ENCODE measurements around the gene PRLR. TPM values are rescaled to one million over a fixed set of nuclear protein-coding genes. Genes with fewer than 3 reads are reported as not detected.
A peak's percentile ranks its signal among the peaks of the same experiment; 100 is the strongest.
"Not testable (repeated sequence)": the region's sequence is repeated elsewhere in the genome, so short reads cannot be mapped to it uniquely, and the experiment has no call there.

Gene PRLR
- total RNA-seq, 1 experiment from 2014 or later, result 2.5 TPM

DNA sequence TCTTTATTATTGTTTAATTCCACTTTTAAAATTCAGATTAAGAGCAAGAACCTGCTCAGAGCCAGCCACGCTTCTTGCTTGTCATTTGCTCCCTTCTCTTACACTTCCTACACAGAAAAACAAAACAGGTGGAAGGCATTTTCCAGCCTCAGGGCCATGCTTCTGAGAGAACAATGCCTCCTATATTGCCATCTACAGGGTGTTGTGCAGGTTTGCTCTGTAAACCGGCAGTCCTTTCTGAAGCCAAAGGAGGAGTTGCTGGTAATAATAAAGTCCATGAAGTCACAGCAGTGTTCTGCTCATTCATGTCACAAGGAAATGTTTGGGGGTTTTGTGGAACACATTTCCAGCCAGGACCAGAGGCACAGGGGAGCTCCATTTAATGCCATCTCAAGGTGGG lies 16.1 kb upstream of the PRLR start:
- Mint-ChIP-seq H3K4me1 (peaks cover 24 to 30% of the 10 kb centered on the region in 2 experiments), H3K36me3 (ENCODE audit: insufficient read depth in 1 of 3, low read depth in 3 of 3) (peaks cover 0 to 12% (median 3%) of the 10 kb centered on the region in 3 experiments; a peak in 4 of 7 replicates), H3K9me3 (peaks cover 4 to 7% of the 10 kb centered on the region in 2 experiments; a peak in 3 of 5 replicates), H3K27me3 (ENCODE audit: low read depth) (no peaks in the 10 kb centered on the region), H3K27ac (no peak overlapping the region), H3K4me3 (no peak overlapping the region)
- Histone ChIP-seq H3K9ac (ENCODE audit: extremely low read depth, insufficient read length, low read length) (no peak overlapping the region), H4K5ac (ENCODE audit: insufficient read length, low read depth, low read length) (no peak overlapping the region), H3K27me3 (ENCODE audit: insufficient read depth, low read length) (no peaks in the 10 kb centered on the region), H2BK120ac (ENCODE audit: low read depth, low read length, poor library complexity, severe bottlenecking) (no peak overlapping the region), H3K4ac (ENCODE audit: low read depth, low read length) (no peak overlapping the region), H3K23me2 (ENCODE audit: insufficient read length, low read depth, low read length, poor library complexity, severe bottlenecking) (no peaks in the 10 kb centered on the region), H3K4me2 (ENCODE audit: insufficient read depth, insufficient read length, low read length) (no peak overlapping the region), H3K56ac (ENCODE audit: insufficient read length, low read depth, low read length) (no peak overlapping the region), H3K4me1 (ENCODE audit: insufficient read depth, low read length) (0 out of 2 replicates have a peak, but pooled peaks cover 4% of the 10 kb centered on the region), H3K14ac (ENCODE audit: insufficient read depth, low read length) (no peak overlapping the region), H4K20me1 (ENCODE audit: control insufficient read depth, insufficient read depth, insufficient read length) (no peaks in the 10 kb centered on the region), H4K8ac (replicated peaks; ENCODE audit: insufficient read length, low read depth, low read length) (no peak overlapping the region), H2AFZ (ENCODE audit: low read length) (no peak overlapping the region), H2BK15ac (ENCODE audit: low read depth, low read length) (no peak overlapping the region), H4K91ac (ENCODE audit: insufficient read length, low read depth, low read length) (no peak overlapping the region), H3K9me3 (ENCODE audit: control insufficient read depth, low read depth, low read length) (no peaks in the 10 kb centered on the region), H3K79me1 (ENCODE audit: insufficient read depth, low read depth, low read length, poor library complexity, severe bottlenecking) (no peaks in the 10 kb centered on the region), H3K27ac (ENCODE audit: insufficient read length, low read depth, low read length) (no peak overlapping the region), H3T11ph (ENCODE audit: low read length) (no peak overlapping the region), H2BK12ac (ENCODE audit: insufficient read length, low read depth, low read length) (no peak overlapping the region), H3K23ac (ENCODE audit: insufficient read length, low read depth, low read length) (no peak overlapping the region), H2AK5ac (ENCODE audit: insufficient read length, low read length) (no peak overlapping the region), H2BK20ac (ENCODE audit: low read depth, low read length, poor library complexity, severe bottlenecking) (no peak overlapping the region), H2BK5ac (ENCODE audit: insufficient read length, low read length) (no peak overlapping the region), H3K18ac (ENCODE audit: insufficient read length, low read depth, low read length) (no peak overlapping the region), H3K79me2 (ENCODE audit: insufficient read depth, low read length) (no peaks in the 10 kb centered on the region)
- TF ChIP-seq, protein P1, sequence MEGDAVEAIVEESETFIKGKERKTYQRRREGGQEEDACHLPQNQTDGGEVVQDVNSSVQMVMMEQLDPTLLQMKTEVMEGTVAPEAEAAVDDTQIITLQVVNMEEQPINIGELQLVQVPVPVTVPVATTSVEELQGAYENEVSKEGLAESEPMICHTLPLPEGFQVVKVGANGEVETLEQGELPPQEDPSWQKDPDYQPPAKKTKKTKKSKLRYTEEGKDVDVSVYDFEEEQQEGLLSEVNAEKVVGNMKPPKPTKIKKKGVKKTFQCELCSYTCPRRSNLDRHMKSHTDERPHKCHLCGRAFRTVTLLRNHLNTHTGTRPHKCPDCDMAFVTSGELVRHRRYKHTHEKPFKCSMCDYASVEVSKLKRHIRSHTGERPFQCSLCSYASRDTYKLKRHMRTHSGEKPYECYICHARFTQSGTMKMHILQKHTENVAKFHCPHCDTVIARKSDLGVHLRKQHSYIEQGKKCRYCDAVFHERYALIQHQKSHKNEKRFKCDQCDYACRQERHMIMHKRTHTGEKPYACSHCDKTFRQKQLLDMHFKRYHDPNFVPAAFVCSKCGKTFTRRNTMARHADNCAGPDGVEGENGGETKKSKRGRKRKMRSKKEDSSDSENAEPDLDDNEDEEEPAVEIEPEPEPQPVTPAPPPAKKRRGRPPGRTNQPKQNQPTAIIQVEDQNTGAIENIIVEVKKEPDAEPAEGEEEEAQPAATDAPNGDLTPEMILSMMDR (conservative IDR thresholded peaks at IDR 0.05), result peak; percentile 44; the same call in 2 of the 3 replicates
- no peak for DNase-seq
- WGBS (ENCODE audit: extremely low coverage, insufficient read length, low lambda C conversion rate), result no CpG with 5 or more reads among the region's 2 CpGs

DNA sequence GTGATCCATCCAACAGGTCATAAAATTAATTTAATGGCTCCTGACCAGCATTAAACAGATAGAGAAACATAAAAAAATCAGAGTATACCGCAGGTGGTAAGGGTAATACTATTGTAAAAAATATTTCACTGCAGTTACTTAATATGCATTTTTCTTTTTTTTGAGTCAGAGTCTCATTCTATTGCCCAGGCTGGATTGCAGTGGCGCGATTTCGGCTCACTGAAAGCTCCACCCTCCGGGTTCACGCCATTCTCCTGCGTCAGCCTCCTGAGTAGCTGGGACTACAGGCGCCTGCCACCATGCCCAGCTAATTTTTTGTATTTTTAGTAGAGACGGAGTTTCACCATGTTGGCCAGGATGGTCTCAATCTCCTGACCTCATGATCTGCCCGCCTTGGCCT lies 15.1 kb upstream of the PRLR start:
- H3K23me2 ChIP-seq (ENCODE audit: insufficient read length, low read depth, low read length, poor library complexity, severe bottlenecking); H3K56ac ChIP-seq (ENCODE audit: insufficient read length, low read depth, low read length); H3K27me3 Mint-ChIP-seq (ENCODE audit: low read depth); H3K27me3 ChIP-seq (ENCODE audit: insufficient read depth, low read length); H3K79me2 ChIP-seq (ENCODE audit: insufficient read depth, low read length); H2BK5ac ChIP-seq (ENCODE audit: insufficient read length, low read length); H3K18ac ChIP-seq (ENCODE audit: insufficient read length, low read depth, low read length); H3K27ac ChIP-seq (ENCODE audit: insufficient read length, low read depth, low read length); H3K9ac ChIP-seq (ENCODE audit: extremely low read depth, insufficient read length, low read length); H3K9me3 Mint-ChIP-seq; H4K20me1 ChIP-seq (ENCODE audit: control insufficient read depth, insufficient read depth, insufficient read length); H3K4ac ChIP-seq (ENCODE audit: low read depth, low read length); H3K27ac Mint-ChIP-seq; H2BK20ac ChIP-seq (ENCODE audit: low read depth, low read length, poor library complexity, severe bottlenecking); H3K23ac ChIP-seq (ENCODE audit: insufficient read length, low read depth, low read length); H3K14ac ChIP-seq (ENCODE audit: insufficient read depth, low read length); H2BK12ac ChIP-seq (ENCODE audit: insufficient read length, low read depth, low read length); H2AFZ ChIP-seq (ENCODE audit: low read length); H3K4me1 ChIP-seq (ENCODE audit: insufficient read depth, low read length); H2BK15ac ChIP-seq (ENCODE audit: low read depth, low read length); H3K79me1 ChIP-seq (ENCODE audit: insufficient read depth, low read depth, low read length, poor library complexity, severe bottlenecking); H4K8ac ChIP-seq (replicated peaks; ENCODE audit: insufficient read length, low read depth, low read length); H3K9me3 ChIP-seq (ENCODE audit: control insufficient read depth, low read depth, low read length); H2AK5ac ChIP-seq (ENCODE audit: insufficient read length, low read length); H4K91ac ChIP-seq (ENCODE audit: insufficient read length, low read depth, low read length); H4K5ac ChIP-seq (ENCODE audit: insufficient read length, low read depth, low read length); H3T11ph ChIP-seq (ENCODE audit: low read length); H3K4me3 Mint-ChIP-seq; H3K4me2 ChIP-seq (ENCODE audit: insufficient read depth, insufficient read length, low read length); DNase-seq; H2BK120ac ChIP-seq (ENCODE audit: low read depth, low read length, poor library complexity, severe bottlenecking): not testable (repeated sequence)
- Mint-ChIP-seq H3K36me3 (ENCODE audit: insufficient read depth in 1 of 3, low read depth in 3 of 3) (peaks cover 0 to 12% (median 3%) of the 10 kb centered on the region in 3 experiments; a peak in 4 of 7 replicates), H3K4me1 (peaks cover 22 to 28% of the 10 kb centered on the region in 2 experiments)
- no CpG with 5 or more reads among the region's 10 CpGs for WGBS (ENCODE audit: extremely low coverage, insufficient read length, low lambda C conversion rate)
